ENCODE data around the gene PPP3R2.
"Not testable (repeated sequence)": the region's sequence is repeated elsewhere in the genome, so short reads cannot be mapped to it uniquely, and the experiment has no call there.

The PPP3R2 gene

GRCh38 chr9:101587332-101588043 lies 7.3 kb downstream of the PPP3R2 start:
- no peak for DNase-seq (ENCODE audit: low spot score)

GRCh38 chr9:101586651-101587050 lies 8.1 kb downstream of the PPP3R2 start:
- no peak for DNase-seq (ENCODE audit: low spot score)

GRCh38 chr9:101585740-101586139 lies 9.0 kb downstream of the PPP3R2 start:
- peak; percentile 16 for DNase-seq (ENCODE audit: low spot score)

GRCh38 chr9:101582553-101582952 lies 12.2 kb downstream of the PPP3R2 start:
- no peak for DNase-seq (ENCODE audit: low spot score)

- no peak for DNase-seq (ENCODE audit: low spot score)
These were observed 14.8 kb downstream of the PPP3R2 start for GRCh38 chr9:101579711-101580545.

- DNase-seq (ENCODE audit: low spot score) = no peak
These were observed 16.4 kb downstream of the PPP3R2 start for GRCh38 chr9:101578378-101578777.

GRCh38 chr9:101574731-101575333 lies 19.9 kb downstream of the PPP3R2 start:
- no peak for DNase-seq (ENCODE audit: low spot score)

GRCh38 chr9:101572316-101572715 lies 22.5 kb downstream of the PPP3R2 start:
- no peak for DNase-seq (ENCODE audit: low spot score)

- no peak for DNase-seq (ENCODE audit: low spot score)
These were observed 23.7 kb downstream of the PPP3R2 start for GRCh38 chr9:101571114-101571513.

GRCh38 chr9:101569741-101570501 lies 24.8 kb downstream of the PPP3R2 start:
- DNase-seq (ENCODE audit: low spot score) = no peak

GRCh38 chr9:101567725-101568350 lies 26.9 kb downstream of the PPP3R2 start:
- DNase-seq (ENCODE audit: low spot score) = no peak

- DNase-seq (ENCODE audit: low spot score) = no peak
These were observed 27.7 kb downstream of the PPP3R2 start for GRCh38 chr9:101566904-101567724.

- no peak for DNase-seq (ENCODE audit: low spot score)
These were observed 30.5 kb downstream of the PPP3R2 start for GRCh38 chr9:101564252-101564651.

GRCh38 chr9:101562966-101563365 lies 31.8 kb downstream of the PPP3R2 start:
- DNase-seq (ENCODE audit: low spot score) = no peak

- DNase-seq (ENCODE audit: low spot score) = no peak
These were observed 33.0 kb downstream of the PPP3R2 start for GRCh38 chr9:101561740-101562139.

- DNase-seq (ENCODE audit: low spot score) = not testable (repeated sequence)
These were observed 45.2 kb downstream of the PPP3R2 start for GRCh38 chr9:101549472-101550098.

GRCh38 chr9:101543098-101543735 lies 51.6 kb downstream of the PPP3R2 start:
- DNase-seq (ENCODE audit: low spot score) = no peak

All from globus pallidus (tissue), 1 donor.